HUES6 (cell line): ENCODE measurements around the gene TOX2.

ENCODE experiments used
- H3K27ac ChIP-seq: 2 replicates; pipeline ENCODE4 v1.7.0; 2013; ENCODE audit warnings: low read depth, mild to moderate bottlenecking, low read length, inconsistent platforms
- H3K27me3 ChIP-seq: 2 replicates; pipeline ENCODE4 v1.6.1; 2013; ENCODE audit warnings: low read length; ENCODE audit not compliant: control insufficient read depth, insufficient read depth
- H3K36me3 ChIP-seq: 2 replicates; pipeline ENCODE4 v1.6.1; 2013; ENCODE audit warnings: low read length; ENCODE audit not compliant: control insufficient read depth, insufficient read depth
- H3K4me1 ChIP-seq: 2 replicates; pipeline ENCODE4 v1.6.1; 2013; ENCODE audit warnings: low read length; ENCODE audit not compliant: control insufficient read depth, insufficient read depth
- H3K4me3 ChIP-seq: 2 replicates; pipeline ENCODE4 v1.5.1; 2013; ENCODE audit warnings: low read depth, low read length
- H3K9ac ChIP-seq: one replicate; pipeline ENCODE4 v1.6.1; 2013; ENCODE audit warnings: mild to moderate bottlenecking, low read length
- H3K9me3 ChIP-seq: 2 replicates; pipeline ENCODE4 v1.6.1; 2013; ENCODE audit warnings: low read depth, low read length; ENCODE audit not compliant: control insufficient read depth, insufficient read depth

Gene TOX2

DNA sequence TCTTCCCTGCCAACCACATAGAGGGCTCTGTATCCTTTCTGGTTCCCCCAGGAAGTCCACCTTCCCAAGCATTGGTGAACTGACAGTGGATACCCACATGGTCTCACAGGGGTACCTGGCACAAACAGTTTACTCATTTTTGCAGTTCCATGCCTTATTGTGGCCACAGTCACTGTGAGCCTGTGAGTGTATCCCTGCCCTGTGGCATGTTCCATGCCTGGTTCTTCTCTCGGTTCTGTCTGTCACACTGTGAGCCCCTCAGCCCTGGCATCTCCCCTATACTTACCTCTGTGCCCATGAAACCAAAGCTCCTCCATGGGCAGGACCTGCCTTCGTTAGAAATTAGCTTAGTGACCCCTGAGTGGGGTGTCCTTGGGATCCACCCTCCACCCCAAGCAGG lies 107.8 kb downstream of the TOX2 start:
- H3K9me3 ChIP-seq, result no peaks in the 10 kb centered on the region
- H3K9ac ChIP-seq, result no peak overlapping the region
- no peaks in the 10 kb centered on the region for H3K36me3 ChIP-seq
- H3K27ac ChIP-seq, result no peak overlapping the region
- H3K4me3 ChIP-seq, result no peak overlapping the region
- H3K4me1 ChIP-seq, result peaks cover 12% of the 10 kb centered on the region
- H3K27me3 ChIP-seq, result no peaks in the 10 kb centered on the region; the same call in 1 of the 2 replicates

GRCh38 chr20:44023515-44024371 lies 109.1 kb downstream of the TOX2 start:
- Histone ChIP-seq H3K27ac (no peak overlapping the region), H3K4me1 (peaks cover 12% of the 10 kb centered on the region), H3K27me3 (peaks cover 4% of the 10 kb centered on the region; the same call in 1 of the 2 replicates), H3K36me3 (no peaks in the 10 kb centered on the region), H3K9me3 (no peaks in the 10 kb centered on the region), H3K4me3 (no peak overlapping the region), H3K9ac (no peak overlapping the region)

GRCh38 chr20:44024820-44025580 lies 110.3 kb downstream of the TOX2 start:
- peaks cover 9% of the 10 kb centered on the region for H3K4me1 ChIP-seq
- peaks cover 4% of the 10 kb centered on the region; the same call in 1 of the 2 replicates for H3K27me3 ChIP-seq
- H3K27ac ChIP-seq, result no peak overlapping the region
- no peaks in the 10 kb centered on the region for H3K9me3 ChIP-seq
- no peak overlapping the region for H3K9ac ChIP-seq
- H3K36me3 ChIP-seq, result no peaks in the 10 kb centered on the region
- H3K4me3 ChIP-seq, result no peak overlapping the region

DNA sequence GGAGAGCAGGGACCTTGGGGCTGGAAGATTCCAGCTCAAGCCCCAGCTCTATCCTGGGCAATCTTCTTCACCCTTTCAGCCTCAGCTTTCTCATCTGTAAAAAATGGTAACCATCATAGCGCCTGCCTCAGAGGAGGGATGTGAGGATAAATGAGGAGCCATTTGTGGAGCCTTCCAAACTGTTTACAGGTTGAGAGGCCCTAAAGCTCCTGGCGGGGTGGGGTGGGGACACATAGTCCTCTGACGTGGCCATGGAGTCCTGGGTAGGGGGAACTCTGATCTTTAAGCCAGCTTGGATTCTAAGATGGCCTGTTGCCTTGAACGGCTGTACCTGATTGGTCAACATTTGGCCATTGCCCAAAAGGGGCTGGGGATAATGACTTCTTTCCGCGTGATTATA lies 111.1 kb downstream of the TOX2 start:
- H3K27me3 ChIP-seq, result peaks cover 4% of the 10 kb centered on the region; the same call in 1 of the 2 replicates
- no peak overlapping the region for H3K27ac ChIP-seq
- peaks cover 2% of the 10 kb centered on the region for H3K4me1 ChIP-seq
- H3K4me3 ChIP-seq, result no peak overlapping the region
- no peak overlapping the region for H3K9ac ChIP-seq
- no peaks in the 10 kb centered on the region for H3K36me3 ChIP-seq
- H3K9me3 ChIP-seq, result no peaks in the 10 kb centered on the region

DNA sequence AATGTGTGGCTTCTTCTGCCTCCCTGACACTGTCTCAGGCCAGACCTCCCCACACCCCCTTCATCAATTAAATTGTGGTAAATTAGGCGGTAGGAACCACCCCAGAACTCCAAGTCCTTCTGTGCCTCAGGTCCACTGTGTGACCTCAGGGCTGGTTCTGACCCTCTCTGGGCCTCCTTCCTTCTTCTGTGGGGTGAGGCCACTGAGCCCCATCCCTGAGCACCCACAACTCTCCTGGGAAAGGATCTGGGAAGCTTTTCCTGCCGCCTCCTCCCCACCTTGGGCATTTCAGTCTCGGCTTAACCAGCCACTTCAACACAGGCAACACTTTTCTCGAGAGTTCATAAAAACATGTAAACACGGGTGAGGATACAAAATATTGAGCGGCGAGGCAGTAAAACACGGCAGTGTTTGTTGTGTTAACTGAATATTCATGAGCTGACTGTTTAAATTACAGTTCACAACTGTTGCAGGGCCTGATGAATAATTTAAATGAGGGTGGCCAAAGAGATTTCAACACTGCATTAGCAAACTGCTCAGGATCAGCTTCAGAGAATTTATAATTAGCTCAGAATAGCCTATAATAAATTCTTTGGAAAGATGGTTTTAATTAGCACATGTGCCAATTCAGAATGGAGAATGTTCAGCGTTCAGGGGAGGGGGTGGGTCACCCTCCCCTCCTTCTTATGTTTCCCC lies 112.1 kb downstream of the TOX2 start:
- Histone ChIP-seq H3K36me3 (no peaks in the 10 kb centered on the region), H3K27ac (no peak overlapping the region), H3K9ac (no peak overlapping the region), H3K4me1 (no peaks in the 10 kb centered on the region), H3K9me3 (no peaks in the 10 kb centered on the region), H3K27me3 (peaks cover 4% of the 10 kb centered on the region; the same call in 1 of the 2 replicates), H3K4me3 (no peak overlapping the region)

DNA sequence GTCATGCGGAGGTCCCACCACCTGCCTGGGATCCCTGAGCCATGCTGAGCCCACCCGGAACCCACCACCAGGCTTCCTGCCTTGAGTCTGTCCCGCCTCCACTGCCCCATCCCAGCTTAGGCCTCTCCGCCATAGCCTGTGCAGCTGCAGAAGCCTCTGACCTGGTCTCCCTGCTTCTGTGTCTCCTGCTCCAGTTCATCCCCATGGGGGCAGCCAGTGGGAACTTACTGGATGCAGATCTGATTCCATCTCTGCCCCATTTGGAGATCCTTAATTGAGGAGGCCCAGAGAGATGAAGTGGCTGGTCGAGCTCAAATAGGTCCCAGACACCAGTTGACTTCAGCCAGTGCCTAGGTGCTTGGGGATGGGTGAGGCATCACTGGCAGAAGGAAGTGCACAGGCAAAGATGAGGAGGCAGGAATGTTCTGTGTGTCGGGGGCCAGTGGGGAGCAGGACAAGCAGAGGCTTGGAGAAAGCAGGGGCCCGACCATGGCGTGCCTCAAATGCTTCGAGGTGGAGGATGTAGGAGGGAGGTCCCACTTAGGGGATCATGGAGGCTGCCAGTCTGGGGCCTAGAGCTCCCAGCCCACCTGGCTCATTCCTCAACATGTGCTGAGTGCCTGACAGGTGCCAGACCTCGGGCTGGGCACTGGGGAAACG lies 112.8 kb downstream of the TOX2 start:
- H3K9me3 ChIP-seq, result no peaks in the 10 kb centered on the region
- H3K36me3 ChIP-seq, result no peaks in the 10 kb centered on the region
- no peak overlapping the region for H3K27ac ChIP-seq
- H3K9ac ChIP-seq, result no peak overlapping the region
- H3K4me3 ChIP-seq, result no peak overlapping the region
- H3K27me3 ChIP-seq, result peaks cover 4% of the 10 kb centered on the region; the same call in 1 of the 2 replicates
- H3K4me1 ChIP-seq, result peaks cover 3% of the 10 kb centered on the region; the same call in 1 of the 2 replicates

GRCh38 chr20:44028003-44028730 lies 113.5 kb downstream of the TOX2 start:
- peaks cover 4% of the 10 kb centered on the region; the same call in 1 of the 2 replicates for H3K27me3 ChIP-seq
- no peak overlapping the region for H3K27ac ChIP-seq
- no peak overlapping the region for H3K4me3 ChIP-seq
- no peak overlapping the region for H3K9ac ChIP-seq
- H3K4me1 ChIP-seq, result peaks cover 3% of the 10 kb centered on the region; the same call in 1 of the 2 replicates
- H3K36me3 ChIP-seq, result no peaks in the 10 kb centered on the region
- no peaks in the 10 kb centered on the region for H3K9me3 ChIP-seq

- H3K4me1 ChIP-seq, result peaks cover 3% of the 10 kb centered on the region; the same call in 1 of the 2 replicates
- H3K9me3 ChIP-seq, result no peaks in the 10 kb centered on the region
- no peak overlapping the region for H3K27ac ChIP-seq
Observed at GRCh38 chr20:44028868-44029847, 114.5 kb downstream of the TOX2 start.

GRCh38 chr20:44029848-44030230 lies 115.2 kb downstream of the TOX2 start:
- Histone ChIP-seq H3K4me1 (peaks cover 3% of the 10 kb centered on the region; the same call in 1 of the 2 replicates), H3K4me3 (no peak overlapping the region), H3K9ac (no peak overlapping the region), H3K27ac (no peak overlapping the region), H3K9me3 (no peaks in the 10 kb centered on the region), H3K27me3 (peaks cover 4% of the 10 kb centered on the region; the same call in 1 of the 2 replicates), H3K36me3 (no peaks in the 10 kb centered on the region)

More at GRCh38 chr20:44028868-44029847, 114.5 kb downstream of the TOX2 start:
- Histone ChIP-seq H3K27me3 (peaks cover 4% of the 10 kb centered on the region; the same call in 1 of the 2 replicates), H3K4me3 (no peak overlapping the region), H3K36me3 (no peaks in the 10 kb centered on the region), H3K9ac (no peak overlapping the region)
